ENCODE measurements around the gene SEC61A2.
A peak's percentile ranks its signal among the peaks of the same experiment; 100 is the strongest.

SEC61A2 gene

DNA sequence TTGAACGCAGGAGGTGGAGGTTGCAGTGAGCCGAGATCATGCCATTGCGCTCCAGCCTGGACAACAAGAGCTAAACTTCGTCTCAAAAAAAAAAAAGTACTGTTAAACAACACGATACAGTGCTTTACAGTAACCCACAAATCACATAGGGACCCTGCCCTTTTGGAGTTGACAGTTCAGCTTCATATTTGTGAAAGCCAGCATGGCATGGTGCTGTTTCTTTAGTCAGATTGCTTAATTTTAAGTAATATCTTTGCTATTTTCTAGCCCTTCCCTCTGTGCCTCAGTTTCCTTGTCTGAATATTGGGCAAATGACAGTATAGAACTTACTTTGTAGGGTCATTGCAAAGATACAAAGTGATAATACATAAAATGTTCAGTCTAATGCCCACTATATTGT is 71.4 kb downstream of the SEC61A2 start:
- no peak for DNase-seq

DNA sequence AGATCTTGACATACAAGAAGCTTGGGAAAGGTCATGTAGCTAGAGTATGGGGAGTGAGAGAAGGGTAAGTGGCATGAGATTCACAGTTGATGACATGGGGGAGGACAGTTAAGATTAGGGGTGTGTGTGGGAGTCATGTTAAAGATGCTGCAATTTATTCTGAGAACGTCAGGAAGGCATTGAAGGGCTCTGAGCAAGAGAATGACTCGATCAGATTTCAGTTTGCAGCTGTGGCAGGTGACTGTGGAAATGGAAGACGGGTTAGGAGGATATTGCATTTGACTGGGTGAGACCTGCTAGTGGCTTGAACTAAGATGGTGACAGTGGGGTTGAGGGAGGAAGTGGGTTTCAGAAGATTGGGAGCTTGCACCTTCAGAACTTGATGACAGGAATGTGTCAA is 72.1 kb downstream of the SEC61A2 start:
- DNase-seq, result no peak

DNA sequence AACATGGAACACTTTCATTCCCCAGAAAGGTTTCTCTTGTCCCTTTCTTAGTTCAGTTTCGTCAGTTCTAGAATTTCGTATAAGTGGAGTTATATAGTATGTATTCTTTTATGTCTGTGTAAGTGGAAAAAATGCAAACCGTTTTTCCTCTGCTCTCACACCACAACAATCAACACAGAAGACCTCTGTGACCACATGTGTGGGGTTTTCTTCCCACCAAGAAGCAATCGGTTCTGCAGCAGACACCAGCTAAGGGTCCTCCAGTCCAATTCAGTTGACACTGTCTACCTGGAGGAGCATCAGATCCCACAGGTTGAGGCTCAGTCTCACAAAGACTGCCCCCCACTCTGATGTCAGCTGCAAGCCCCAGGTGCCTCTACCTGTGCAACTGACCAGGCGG is 72.7 kb downstream of the SEC61A2 start:
- no peak for DNase-seq

GRCh38 chr10:12205082-12205481 is 75.6 kb downstream of the SEC61A2 start:
- no peak for DNase-seq

DNA sequence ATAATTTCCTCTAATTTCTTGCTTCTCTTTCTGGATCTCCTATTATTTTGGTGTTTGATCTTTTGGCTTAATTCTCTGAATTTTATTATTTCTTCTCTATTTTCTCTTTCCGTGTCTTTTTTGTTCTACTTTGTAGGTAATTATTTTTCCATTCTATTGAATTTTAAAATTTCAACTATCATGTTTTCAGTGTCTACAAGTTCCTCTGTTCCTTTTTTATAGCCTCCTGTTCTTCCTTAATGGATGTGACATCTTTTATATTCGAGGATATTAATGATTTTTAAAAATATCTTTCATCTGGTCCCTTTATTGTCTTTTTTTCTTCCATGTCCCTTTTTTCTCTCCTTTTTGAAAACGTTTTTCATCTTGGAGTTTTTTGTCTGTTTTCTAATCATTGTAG is 77.6 kb downstream of the SEC61A2 start:
- no peak for DNase-seq

GRCh38 chr10:12208460-12208859 is 79.0 kb downstream of the SEC61A2 start:
- no peak for DNase-seq

DNA sequence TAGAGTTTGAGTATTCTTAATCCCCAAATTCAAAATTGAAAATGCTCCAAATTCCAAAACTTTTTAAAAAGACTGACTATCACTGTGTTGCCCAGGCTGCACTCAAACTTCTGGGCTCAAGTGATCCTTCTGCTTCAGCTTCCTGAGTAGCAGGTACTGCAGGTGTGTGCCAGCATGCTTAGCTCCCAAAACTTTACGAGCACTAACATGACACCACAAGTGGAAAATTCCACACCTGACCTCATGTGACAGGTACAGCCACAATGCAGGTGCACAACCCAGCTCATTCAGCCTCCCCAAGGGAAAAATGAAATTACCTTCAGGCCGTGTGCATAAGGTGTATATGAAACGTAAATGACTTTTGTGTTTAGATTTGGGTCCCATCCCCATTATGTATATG is 83.0 kb downstream of the SEC61A2 start:
- no peak for DNase-seq

DNA sequence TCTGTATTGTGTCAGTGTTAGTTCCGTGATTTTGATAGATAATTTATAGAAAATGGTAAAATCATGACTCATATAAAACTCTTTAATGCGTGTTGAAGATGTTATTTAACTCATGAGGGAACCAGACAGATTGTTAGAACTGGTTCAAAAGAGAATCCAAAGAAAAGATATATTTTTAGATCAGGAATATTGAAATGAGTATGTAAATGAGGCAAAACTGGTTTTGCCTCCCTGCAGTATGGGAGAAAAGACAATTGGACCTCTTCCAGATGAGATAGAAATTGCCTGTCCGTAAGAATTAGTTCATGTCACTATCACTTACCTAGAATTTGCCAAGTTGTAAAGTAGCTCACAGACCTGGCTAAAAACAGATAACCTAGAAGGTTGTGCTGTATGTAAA is 84.1 kb downstream of the SEC61A2 start:
- DNase-seq, result no peak

GRCh38 chr10:12214093-12214492 is 84.6 kb downstream of the SEC61A2 start:
- no peak for DNase-seq

DNA sequence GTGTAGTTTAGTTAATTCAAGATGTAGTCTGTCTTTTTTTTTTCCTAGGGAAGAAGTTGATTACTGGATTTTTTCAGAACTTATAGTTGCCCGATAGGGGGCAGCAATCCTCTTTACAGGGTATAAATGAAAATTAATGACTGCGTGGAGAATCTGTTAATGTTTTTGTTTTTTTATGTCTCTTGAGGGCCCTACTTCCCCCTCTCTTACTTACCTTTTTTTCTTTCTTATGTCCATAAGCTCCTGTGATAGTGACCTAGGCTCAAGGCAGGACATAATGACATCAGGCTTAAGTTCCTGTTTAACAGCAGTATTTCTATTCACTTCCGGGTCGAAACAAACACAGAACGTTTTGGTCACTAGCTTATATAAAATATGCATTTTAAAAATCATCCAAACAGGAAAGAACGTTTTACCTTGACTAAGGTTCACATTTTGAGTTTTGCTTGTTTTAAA is 85.3 kb downstream of the SEC61A2 start:
- peak; percentile 54 for DNase-seq
